D721Med (cell line): ENCODE results near the gene NAV3.

ENCODE experiments used
- DNase-seq: peaks from one replicate; pipeline ENCODE4 v3.0.0; 2011; ENCODE audit warnings: low spot score; ENCODE audit not compliant: insufficient read length
- FAIRE-seq: peaks from 2 replicates; lab custom pipeline; 2011; peaks lifted over from hg19 to GRCh38; lab: Jason Lieb, UNC
- CTCF ChIP-seq: IDR thresholded peaks from 2 replicates; pipeline ENCODE4 v1.5.1; 2012; ENCODE audit warnings: mild to moderate bottlenecking, control low read depth; ENCODE audit not compliant: insufficient read depth; ENCODE audit errors: missing control alignments

The NAV3 gene

GRCh38 chr12:78018171-78018910, 187.6 kb downstream of the NAV3 start:
- no peak for TF ChIP-seq CTCF
- FAIRE-seq (no peak), DNase-seq (no peak)

- no peak for FAIRE-seq
- no peak for TF ChIP-seq CTCF
- no peak for DNase-seq
Observed at GRCh38 chr12:78018939-78019338, 188.2 kb downstream of the NAV3 start.

GRCh38 chr12:78028426-78028825, 197.7 kb downstream of the NAV3 start:
- FAIRE-seq: no peak
- no peak for TF ChIP-seq CTCF
- no peak for DNase-seq

GRCh38 chr12:78034025-78034424, 203.3 kb downstream of the NAV3 start:
- DNase-seq: no peak
- TF ChIP-seq CTCF: no peak
- no peak for FAIRE-seq

- TF ChIP-seq CTCF: no peak
- DNase-seq (no peak), FAIRE-seq (no peak)
Observed at GRCh38 chr12:78035901-78036606, 205.4 kb downstream of the NAV3 start.

GRCh38 chr12:78036874-78037273, 206.2 kb downstream of the NAV3 start:
- no peak for TF ChIP-seq CTCF
- no peak for DNase-seq
- FAIRE-seq: no peak

GRCh38 chr12:78037707-78038106, 207.0 kb downstream of the NAV3 start:
- no peak for DNase-seq
- FAIRE-seq: no peak
- no peak for TF ChIP-seq CTCF
